PC-3 (cell line): ENCODE data around the gene SNCA. TPM values are rescaled to one million over a fixed set of nuclear protein-coding genes. Genes with fewer than 3 reads are reported as not detected.

Source experiments
- ATAC-seq: fragments of 200-7000 bp; cut with Tn5 transposase; 2 replicates; pipeline ENCODE4 v1.9.1; 2020; ENCODE audit warnings: mild to moderate bottlenecking, moderate library complexity
- BruUV-seq: library from RNA; stranded (reverse); fragments of 400-500 nt; replicated peaks from 2 replicates; lab custom pipeline; 2021; lab: Mats Ljungman, UMichigan
- CTCF ChIA-PET: fragments of 300-600 bp; sonication (Branson Sonifier 250); formaldehyde crosslinking; loops from one replicate; lab custom pipeline; 2022; ENCODE audit warnings: antibody characterized with exemption; lab: Charles Lee
- POLR2A ChIA-PET: fragments of 300-600 bp; sonication (Branson Sonifier 250); formaldehyde crosslinking; loops from one replicate; lab custom pipeline; 2022; ENCODE audit warnings: antibody characterized with exemption; ENCODE audit not compliant: unreplicated experiment; lab: Charles Lee
- DNase-seq: peaks from one replicate; pipeline ENCODE4 v3.0.0-alpha.2; 2015
- H2AFZ ChIP-seq: fragments of 300-600 bp; sonication (generic); 2 replicates; pipeline ENCODE4 v1.6.0; 2016; ENCODE audit warnings: antibody characterized with exemption, low read length
- H3F3A ChIP-seq: fragments of 300-600 bp; sonication (generic); one replicate; pipeline ENCODE4 v1.6.0; 2017; ENCODE audit warnings: antibody characterized with exemption, low read length, control low read depth, mild to moderate bottlenecking; ENCODE audit not compliant: unreplicated experiment
- H3K27ac ChIP-seq: fragments of 300-600 bp; sonication (generic); 2 replicates; pipeline ENCODE4 v1.5.1; 2016; ENCODE audit warnings: mild to moderate bottlenecking, low read length
- H3K27me3 ChIP-seq: fragments of 300-600 bp; sonication (generic); 2 replicates; pipeline ENCODE4 v1.6.1; 2016; ENCODE audit warnings: low read length, mixed read lengths
- H3K36me3 ChIP-seq: fragments of 300-600 bp; sonication (generic); 2 replicates; pipeline ENCODE4 v1.6.1; 2016; ENCODE audit warnings: low read depth, mixed run types, low read length, mixed read lengths
- H3K4me1 ChIP-seq: fragments of 300-600 bp; sonication (generic); 2 replicates; pipeline ENCODE4 v1.5.1; 2016; ENCODE audit warnings: low read length; ENCODE audit not compliant: insufficient read depth
- H3K4me2 ChIP-seq: fragments of 300-600 bp; sonication (generic); 2 replicates; pipeline ENCODE4 v1.6.0; 2016; ENCODE audit warnings: low read length
- H3K4me3 ChIP-seq: fragments of 300-600 bp; sonication (generic); 2 replicates; pipeline ENCODE4 v1.5.1; 2016; ENCODE audit warnings: mild to moderate bottlenecking, low read length, mixed read lengths
- H3K79me2 ChIP-seq: fragments of 300-600 bp; sonication (generic); 2 replicates; pipeline ENCODE4 v1.6.1; 2017; ENCODE audit warnings: low read length, mixed read lengths
- H3K9ac ChIP-seq: fragments of 300-600 bp; sonication (generic); 2 replicates; pipeline ENCODE4 v1.6.0; 2016; ENCODE audit warnings: mild to moderate bottlenecking, low read length
- H3K9me2 ChIP-seq: fragments of 300-600 bp; sonication (generic); replicated peaks from 2 replicates; pipeline ENCODE4 v1.6.1; 2016; ENCODE audit warnings: mixed run types, low read length, mixed read lengths
- H3K9me3 ChIP-seq: fragments of 300-600 bp; sonication (generic); 2 replicates; pipeline ENCODE4 v1.6.1; 2016; ENCODE audit warnings: low read length, mixed read lengths
- H4K20me1 ChIP-seq: fragments of 300-600 bp; sonication (generic); 2 replicates; pipeline ENCODE4 v1.6.1; 2016; ENCODE audit warnings: low read length, mixed read lengths
- CTCF ChIP-seq: fragments of 300-600 bp; sonication (generic); conservative IDR thresholded peaks from 2 replicates; pipeline ENCODE4 v1.5.1; 2017; ENCODE audit warnings: antibody characterized with exemption, low read depth, mild to moderate bottlenecking, low read length
- EZH2 ChIP-seq: fragments of 300-600 bp; sonication (generic); IDR thresholded peaks from one replicate; pipeline ENCODE4 v1.6.1; 2017; ENCODE audit warnings: antibody characterized with exemption, mild to moderate bottlenecking, low read length; ENCODE audit not compliant: unreplicated experiment
- EZH2phosphoT487 ChIP-seq: fragments of 300-600 bp; sonication (generic); IDR thresholded peaks from 2 replicates; pipeline ENCODE4 v1.6.1; 2018; ENCODE audit warnings: mild to moderate bottlenecking, antibody characterized with exemption, low read length, borderline replicate concordance
- intact Hi-C: fragments of 100-400 bp; cut with micrococcal nuclease; formaldehyde crosslinking; loops from 2 replicates; pipeline ENCODE4 v1.9.0; 2023
- total RNA-seq: library from RNA; depleted of rRNA; stranded (reverse); fragments of >200 nt; gene quantifications from 2 replicates; pipeline ENCODE4 v1.2.3, GENCODE V29; 2014

Gene SNCA
- total RNA-seq, 1 experiment from 2014 or later: 1.2 TPM

GRCh38 chr4:89837385-89837992 is 528 bp upstream of the SNCA start:
- TF ChIP-seq EZH2phosphoT487: no peak
- H3K9ac ChIP-seq: no peak overlapping the region
- H3K9me3 ChIP-seq: no peaks in the 10 kb centered on the region
- no peaks in the 10 kb centered on the region for H3F3A ChIP-seq
- H3K27ac ChIP-seq: no peak overlapping the region
- ChIA-PET CTCF (no interaction called here), POLR2A (no interaction called here)
- peaks cover 97% of the 10 kb centered on the region for H3K27me3 ChIP-seq
- DNase-seq (no peak), ATAC-seq (no peak)
- H4K20me1 ChIP-seq: no peaks in the 10 kb centered on the region
- no peaks in the 10 kb centered on the region for H3K36me3 ChIP-seq
- H2AFZ ChIP-seq: no peak overlapping the region
- H3K4me1 ChIP-seq: no peaks in the 10 kb centered on the region
- no peak overlapping the region for H3K4me2 ChIP-seq
- intact Hi-C loops: no loop called here
- no peaks in the 10 kb centered on the region for H3K79me2 ChIP-seq
- BruUV-seq: no TSS peak
- H3K4me3 ChIP-seq: no peak overlapping the region; the same call in 1 of the 2 replicates
- no peaks in the 10 kb centered on the region for H3K9me2 ChIP-seq

- Histone ChIP-seq H3K27me3 (peaks cover 88% of the 10 kb centered on the region), H3K4me1 (no peaks in the 10 kb centered on the region), H3K9me3 (no peaks in the 10 kb centered on the region), H3K27ac (no peak overlapping the region), H3K36me3 (no peaks in the 10 kb centered on the region), H3K4me3 (no peak overlapping the region), H3K9me2 (no peaks in the 10 kb centered on the region), H2AFZ (no peak overlapping the region), H3F3A (no peaks in the 10 kb centered on the region), H3K4me2 (no peak overlapping the region), H3K79me2 (no peaks in the 10 kb centered on the region), H4K20me1 (no peaks in the 10 kb centered on the region), H3K9ac (no peak overlapping the region)
- intact Hi-C loops: no loop called here
- CTCF ChIA-PET: no interaction called here
- ATAC-seq: no peak
- BruUV-seq: no TSS peak
- DNase-seq: no peak
- POLR2A ChIA-PET: no interaction called here
- no peak for TF ChIP-seq EZH2phosphoT487
- TF ChIP-seq EZH2: no peak
- TF ChIP-seq CTCF: no peak
These were observed 773 bp downstream of the SNCA start for GRCh38 chr4:89836031-89836745.

- Histone ChIP-seq H3K9me3 (no peaks in the 10 kb centered on the region), H3K9me2 (no peaks in the 10 kb centered on the region), H3K27ac (no peak overlapping the region), H4K20me1 (no peaks in the 10 kb centered on the region), H3K79me2 (no peaks in the 10 kb centered on the region), H3F3A (no peaks in the 10 kb centered on the region), H3K9ac (no peak overlapping the region), H3K27me3 (peaks cover 80% of the 10 kb centered on the region), H2AFZ (no peak overlapping the region), H3K4me1 (no peaks in the 10 kb centered on the region), H3K4me3 (no peak overlapping the region), H3K4me2 (no peak overlapping the region), H3K36me3 (no peaks in the 10 kb centered on the region)
- intact Hi-C loops: no loop called here
- TF ChIP-seq EZH2 (no peak), CTCF (no peak), EZH2phosphoT487 (no peak)
- no peak for ATAC-seq
- POLR2A ChIA-PET: no interaction called here
- BruUV-seq: no TSS peak
- DNase-seq: no peak
- CTCF ChIA-PET: no interaction called here
These were observed 1.5 kb downstream of the SNCA start for GRCh38 chr4:89835413-89835812.
